SH-SY5Y (cell line): ENCODE measurements around the gene GALNTL6.

Experiments
- GATA2 ChIP-seq: IDR thresholded peaks from 2 replicates; pipeline ENCODE4 v1.6.1; 2011; ENCODE audit warnings: mild to moderate bottlenecking, low read depth, low read length
- GATA3 ChIP-seq: IDR thresholded peaks from 2 replicates; pipeline ENCODE4 v1.6.1; 2011; ENCODE audit warnings: low read depth, mild to moderate bottlenecking, low read length, moderate library complexity

The GALNTL6 gene

GRCh38 chr4:172760512-172760911 lies 947.3 kb downstream of the GALNTL6 start:
- TF ChIP-seq GATA3 = no peak
- TF ChIP-seq GATA2 = no peak

- TF ChIP-seq GATA2 (no peak), GATA3 (no peak)
Observed at GRCh38 chr4:172762895-172763294, 949.7 kb downstream of the GALNTL6 start.

GRCh38 chr4:172770787-172771186 lies 957.6 kb downstream of the GALNTL6 start:
- TF ChIP-seq GATA2 = no peak
- TF ChIP-seq GATA3 = no peak

- TF ChIP-seq GATA2 (no peak), GATA3 (no peak)
Observed at GRCh38 chr4:172772781-172773180, 959.6 kb downstream of the GALNTL6 start.

GRCh38 chr4:172776203-172776861 lies 963.1 kb downstream of the GALNTL6 start:
- TF ChIP-seq GATA2 (no peak), GATA3 (no peak)

- no peak for TF ChIP-seq GATA3
Observed at GRCh38 chr4:172777729-172778431, 964.7 kb downstream of the GALNTL6 start.

GRCh38 chr4:172778583-172778982 lies 965.4 kb downstream of the GALNTL6 start:
- no peak for TF ChIP-seq GATA2

- TF ChIP-seq GATA3 (no peak), GATA2 (no peak)
Observed at GRCh38 chr4:172780566-172781081, 967.4 kb downstream of the GALNTL6 start.

- TF ChIP-seq GATA3 (no peak), GATA2 (no peak)
Observed at GRCh38 chr4:172785613-172786012, 972.4 kb downstream of the GALNTL6 start.

- TF ChIP-seq GATA2 = no peak
- no peak for TF ChIP-seq GATA3
Observed at GRCh38 chr4:172786039-172786792, 973.0 kb downstream of the GALNTL6 start.

GRCh38 chr4:172787111-172787510 lies 973.9 kb downstream of the GALNTL6 start:
- no peak for TF ChIP-seq GATA2
- TF ChIP-seq GATA3 = no peak

GRCh38 chr4:172791841-172792240 lies 978.6 kb downstream of the GALNTL6 start:
- TF ChIP-seq GATA2 (no peak), GATA3 (no peak)

- TF ChIP-seq GATA2 (no peak), GATA3 (no peak)
Observed at GRCh38 chr4:172793565-172794306, 980.5 kb downstream of the GALNTL6 start.

- TF ChIP-seq GATA2 (no peak), GATA3 (no peak)
Observed at GRCh38 chr4:172794307-172794703, 981.1 kb downstream of the GALNTL6 start.

- TF ChIP-seq GATA3 (no peak), GATA2 (no peak)
Observed at GRCh38 chr4:172802032-172802431, 988.8 kb downstream of the GALNTL6 start.
